ENCODE results near the gene MESP1. TPM values are rescaled to one million over a fixed set of nuclear protein-coding genes. Genes with fewer than 3 reads are reported as not detected.

The MESP1 gene
- total and polyA plus RNA-seq, 2 of the 8 experiments (the other 6 are each of a cell fraction or from before 2014, with no cell fraction given): 0.15 to 0.23 TPM

- Histone ChIP-seq H2BK15ac (ENCODE audit: low read length) (no peak overlapping the region), H3K9ac (replicated peaks in 1 of 4; ENCODE audit: extremely low read depth in 1 of 4, low read depth in 3 of 4, low read length in 3 of 4) (no peak overlapping the region), H4K5ac (ENCODE audit: insufficient read length, low read depth, low read length) (no peak overlapping the region), H2BK5ac (ENCODE audit: low read depth, low read length) (no peak overlapping the region), H4K8ac (ENCODE audit: extremely low read depth, insufficient read depth, low read length) (no peak overlapping the region), H4K91ac (replicated peaks; ENCODE audit: insufficient read length, low read length) (no peak overlapping the region), H2AFZ (ENCODE audit: low read length) (no peak overlapping the region), H3K79me2 (ENCODE audit: control insufficient read depth in 1 of 2, insufficient read depth in 2 of 2, low read length in 2 of 2) (no peaks in the 10 kb centered on the region), H3K4me3 (ENCODE audit: extremely low read depth in 1 of 4, insufficient read depth in 2 of 4, low read depth in 3 of 4, low read length in 4 of 4) (no peak overlapping the region), H3K4me1 (replicated peaks in 1 of 4; ENCODE audit: control insufficient read depth in 3 of 4, insufficient read depth in 4 of 4, low read length in 3 of 4) (peaks cover 0 to 8% (median 5%) of the 10 kb centered on the region in 4 experiments; a peak in 5 of 7 replicates), H2BK12ac (ENCODE audit: low read depth, low read length) (no peak overlapping the region), H2BK120ac (replicated peaks; ENCODE audit: low read depth, low read length) (no peak overlapping the region), H3K14ac (ENCODE audit: insufficient read length) (no peak overlapping the region), H2AK5ac (ENCODE audit: low read depth, low read length) (no peak overlapping the region), H4K20me1 (replicated peaks in 1 of 2; ENCODE audit: control insufficient read depth in 1 of 2, insufficient read depth in 2 of 2, low read length in 2 of 2) (peaks cover 1 to 5% of the 10 kb centered on the region in 2 experiments), H3K27me3 (replicated peaks in 1 of 4; ENCODE audit: control insufficient read depth in 3 of 4, extremely low read depth in 1 of 4, insufficient read depth in 3 of 4, low read length in 3 of 4) (peaks cover 24 to 35% (median 33%) of the 10 kb centered on the region in 4 experiments), H3K18ac (ENCODE audit: extremely low read depth, low read length) (no peak overlapping the region), H3K9me3 (ENCODE audit: insufficient read depth in 2 of 2, low read depth in 1 of 2, low read length in 1 of 2) (no peaks in the 10 kb centered on the region), H3K4ac (replicated peaks; ENCODE audit: insufficient read length, low read depth, low read length) (no peak overlapping the region), H3K23ac (ENCODE audit: insufficient read length) (no peak overlapping the region), H3K27ac (ENCODE audit: low read depth, low read length) (no peak overlapping the region), H3K36me3 (ENCODE audit: control insufficient read depth in 2 of 4, insufficient read depth in 4 of 4, low read length in 3 of 4) (no peaks in the 10 kb centered on the region), H2BK20ac (ENCODE audit: low read length) (no peak overlapping the region), H3K79me1 (ENCODE audit: low read depth, low read length) (no peaks in the 10 kb centered on the region), H3K23me2 (ENCODE audit: low read depth, low read length) (peaks cover 9% of the 10 kb centered on the region; the same call in 1 of the 2 replicates), H3K56ac (replicated peaks; ENCODE audit: insufficient read length, low read depth, low read length) (no peak overlapping the region), H3K4me2 (ENCODE audit: insufficient read depth in 1 of 2, low read depth in 2 of 2, low read length in 2 of 2) (no peak overlapping the region)
- DNase-seq (ENCODE audit: low read depth in 1 of 2, low spot score in 2 of 2) (no peak), FAIRE-seq (no peak)
- 86% methylated on average over 7 of the region's 7 CpGs; no CpG with 5 or more reads in 1 of the 2 experiments for WGBS, 2 experiments (ENCODE audit: extremely low coverage in 1 of 2, insufficient coverage in 1 of 2, insufficient read length in 1 of 2, insufficient replicate concordance in 2 of 2, low coverage in 1 of 2, low lambda C conversion rate in 2 of 2, missing lambda C conversion rate in 1 of 2)
- POLR2A ChIA-PET (ENCODE audit: partially characterized antibody): interaction anchor here (0.6 to 1.0 kb wide), 2 partner anchors 24 to 759 kb away, joined by 3 to 4 read pairs; no protein-coding TSS in a partner anchor
- CTCF ChIA-PET (ENCODE audit: partially characterized antibody): interaction anchor here (0.6 to 3.6 kb wide), 10 partner anchors 11 to 326 kb away, joined by 3 to 34 read pairs (median 4); no protein-coding TSS in a partner anchor
- TF ChIP-seq EP300 (IDR thresholded peaks at IDR 0.05; ENCODE audit: borderline replicate concordance in 1 of 2, low read depth in 2 of 2, low read length in 2 of 2) (no peak), RFX5 (IDR thresholded peaks at IDR 0.05; ENCODE audit: borderline replicate concordance, low read depth, low read length) (no peak), SAP30 (IDR thresholded peaks at IDR 0.05; ENCODE audit: insufficient read depth, insufficient replicate concordance, low read length) (no peak), ASH2L (IDR thresholded peaks at IDR 0.05; ENCODE audit: low read length) (no peak), CHD1 (IDR thresholded peaks at IDR 0.05; ENCODE audit: low read depth, low read length) (no peak), HDAC6 (IDR thresholded peaks at IDR 0.05; ENCODE audit: low read depth, low read length) (no peak), CEBPB (IDR thresholded peaks at IDR 0.05; ENCODE audit: low read depth, low read length) (no peak), TAF7 (optimal IDR thresholded peaks at IDR 0.05; ENCODE audit: borderline replicate concordance, low read depth, low read length) (no peak), RBBP5 (IDR thresholded peaks at IDR 0.05; ENCODE audit: borderline replicate concordance, low read depth, low read length) (no peak), CBX8 (IDR thresholded peaks at IDR 0.05; ENCODE audit: borderline replicate concordance, low read depth, low read length) (no peak)
These were observed 2.8 kb upstream of the MESP1 start for GRCh38 chr15:89753855-89754254.
